HepG2 (cell line): Measurements from ENCODE around the gene ZNF385B. TPM values are rescaled to one million over a fixed set of nuclear protein-coding genes. Genes with fewer than 3 reads are reported as not detected.

Experiments used
- CCDC6 ChIP-seq: sonication (generic); formaldehyde crosslinking; IDR thresholded peaks from 2 replicates; pipeline ENCODE4 v1.8.1; 2022; ENCODE audit warnings: mild to moderate bottlenecking, missing genetic modification reagents, moderate library complexity
- HOXA7 ChIP-seq: sonication (generic); formaldehyde crosslinking; IDR thresholded peaks from 2 replicates; pipeline ENCODE4 v1.8.1; 2022; ENCODE audit warnings: mild to moderate bottlenecking, missing genetic modification reagents, moderate library complexity
- HOXD1 ChIP-seq: sonication (generic); formaldehyde crosslinking; IDR thresholded peaks from 2 replicates; pipeline ENCODE4 v1.5.0; 2020; ENCODE audit warnings: missing genetic modification reagents
- KAT2B ChIP-seq: fragments of 150-350 bp; IDR thresholded peaks from 2 replicates; pipeline ENCODE4 v1.6.1; 2014; ENCODE audit warnings: low read depth, low read length, borderline replicate concordance
- MIER2 ChIP-seq: IDR thresholded peaks from 2 replicates; pipeline ENCODE4 v1.6.1; 2016; ENCODE audit warnings: missing biosample characterization, missing genetic modification reagents
- PHB2 ChIP-seq: fragments of 450-650 bp; IDR thresholded peaks from 2 replicates; pipeline ENCODE4 v1.6.1; 2018; ENCODE audit not compliant: partially characterized antibody
- RXRB ChIP-seq: IDR thresholded peaks from 2 replicates; pipeline ENCODE4 v1.6.1; 2016; ENCODE audit warnings: borderline replicate concordance, missing genetic modification reagents, missing compliant biosample characterization
- SAFB2 ChIP-seq: sonication (generic); formaldehyde crosslinking; IDR thresholded peaks from 2 replicates; pipeline ENCODE4 v1.5.1; 2020; ENCODE audit warnings: missing genetic modification reagents, low read depth, mild to moderate bottlenecking, borderline replicate concordance
- SMARCE1 ChIP-seq: fragments of 450-650 bp; IDR thresholded peaks from 2 replicates; pipeline ENCODE4 v1.6.1; 2017; ENCODE audit warnings: borderline replicate concordance
- ZNF180 ChIP-seq: sonication (generic); formaldehyde crosslinking; IDR thresholded peaks from 2 replicates; pipeline ENCODE4 v1.4.0; 2020; ENCODE audit warnings: low read depth, missing genetic modification reagents, borderline replicate concordance
- ZNF501 ChIP-seq: sonication (generic); formaldehyde crosslinking; IDR thresholded peaks from 2 replicates; pipeline ENCODE4 v1.5.1; 2020; ENCODE audit warnings: mild to moderate bottlenecking, moderate library complexity, missing genetic modification reagents
- ZNF703 ChIP-seq: sonication (generic); formaldehyde crosslinking; IDR thresholded peaks from 2 replicates; pipeline ENCODE4 v1.5.1; 2020; ENCODE audit warnings: missing genetic modification reagents, mild to moderate bottlenecking, moderate library complexity, borderline replicate concordance
- ZNF747 ChIP-seq: sonication (generic); formaldehyde crosslinking; IDR thresholded peaks from 2 replicates; pipeline ENCODE4 v1.8.1; 2023; ENCODE audit warnings: missing genetic modification reagents, mild to moderate bottlenecking, borderline replicate concordance
- ZNF772 ChIP-seq: sonication (generic); formaldehyde crosslinking; IDR thresholded peaks from 2 replicates; pipeline ENCODE4 v1.5.0; 2020; ENCODE audit warnings: mild to moderate bottlenecking, missing genetic modification reagents
- polyA plus RNA-seq, 8 experiments: library from polyadenylated mRNA; depleted of rRNA in 3 of 8; stranded (reverse) in 7 of 8; unstranded in 1 of 8; fragments of >200 nt; fragmentation: Illumina TruSeq in 4 of 8; extraction: Trizol in 4 of 8; gene quantifications; 2 replicates each; pipeline versions ENCODE4 v1.2.1 to v1.2.3, GENCODE V29; 2011 to 2016; ENCODE audit warnings: low read depth in 4 of 8, missing spikeins in 1 of 8, mixed read lengths in 1 of 8; ENCODE audit not compliant: insufficient read depth in 1 of 8
- total RNA-seq, 5 experiments: library from RNA; depleted of rRNA; stranded (reverse); fragments of >200 nt; fragmentation: Illumina TruSeq; extraction: Trizol; gene quantifications; 2 replicates each; pipeline ENCODE4 v1.2.3, GENCODE V29; 2016; ENCODE audit warnings: low read depth in 1 of 5
- TF ChIP-seq, protein P1 (sequence below): sonication (generic); formaldehyde crosslinking; IDR thresholded peaks from 2 replicates; pipeline ENCODE4 v1.4.0; 2020; ENCODE audit warnings: missing genetic modification reagents
- TF ChIP-seq, protein P2 (sequence below): sonication (generic); formaldehyde crosslinking; IDR thresholded peaks from 2 replicates; pipeline ENCODE4 v1.8.0; 2022; ENCODE audit warnings: missing genetic modification reagents, low read depth, mild to moderate bottlenecking, borderline replicate concordance
- TF ChIP-seq, protein P3 (sequence below): sonication (generic); formaldehyde crosslinking; IDR thresholded peaks from 2 replicates; pipeline ENCODE4 v1.8.0; 2022; ENCODE audit warnings: mild to moderate bottlenecking, missing genetic modification reagents
- TF ChIP-seq, protein P4 (sequence below): sonication (generic); formaldehyde crosslinking; IDR thresholded peaks from one replicate; pipeline ENCODE4 v1.5.1; 2020; ENCODE audit warnings: mild to moderate bottlenecking, missing genetic modification reagents; ENCODE audit errors: not compliant biosample characterization
- TF ChIP-seq, protein P5 (sequence below): sonication (generic); formaldehyde crosslinking; IDR thresholded peaks from 2 replicates; pipeline ENCODE4 v1.5.0; 2020; ENCODE audit warnings: missing genetic modification reagents, mild to moderate bottlenecking, borderline replicate concordance

Gene ZNF385B
- total and polyA plus RNA-seq, 2 of the 13 experiments (the other 11 are each of a cell fraction or from before 2014, with no cell fraction given) = 3.3 to 6.7 TPM

DNA sequence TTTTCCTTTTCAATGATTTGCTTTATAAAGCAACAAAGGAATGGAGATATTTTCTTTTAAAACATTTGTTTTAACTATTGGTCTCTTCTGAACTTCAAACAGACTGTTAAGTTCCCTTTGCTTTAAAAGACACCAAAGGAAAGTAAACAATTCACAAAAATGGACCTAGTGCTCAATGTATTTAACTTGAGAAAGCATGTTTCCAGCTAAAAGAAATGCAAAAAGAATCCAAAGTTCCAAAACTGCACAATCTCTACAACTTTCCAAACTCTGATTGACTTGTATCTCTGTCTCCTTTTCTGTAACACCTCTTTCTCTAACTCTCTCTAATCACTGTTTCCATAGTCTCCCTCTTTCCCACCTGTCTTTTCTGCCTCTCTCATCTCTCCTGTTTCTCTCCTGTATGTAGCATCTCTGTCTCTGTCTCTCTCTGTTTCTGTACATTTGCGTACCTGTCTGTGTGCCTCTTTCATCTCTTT lies 301.1 kb downstream of the ZNF385B start (continued):
- TF ChIP-seq HOXD1 (CRISPR knock-in tag) = 0 out of 2 replicates have a peak, but pooled peaks have one; percentile 26
- TF ChIP-seq, protein P1, sequence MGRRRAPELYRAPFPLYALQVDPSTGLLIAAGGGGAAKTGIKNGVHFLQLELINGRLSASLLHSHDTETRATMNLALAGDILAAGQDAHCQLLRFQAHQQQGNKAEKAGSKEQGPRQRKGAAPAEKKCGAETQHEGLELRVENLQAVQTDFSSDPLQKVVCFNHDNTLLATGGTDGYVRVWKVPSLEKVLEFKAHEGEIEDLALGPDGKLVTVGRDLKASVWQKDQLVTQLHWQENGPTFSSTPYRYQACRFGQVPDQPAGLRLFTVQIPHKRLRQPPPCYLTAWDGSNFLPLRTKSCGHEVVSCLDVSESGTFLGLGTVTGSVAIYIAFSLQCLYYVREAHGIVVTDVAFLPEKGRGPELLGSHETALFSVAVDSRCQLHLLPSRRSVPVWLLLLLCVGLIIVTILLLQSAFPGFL (CRISPR knock-in tag) = no peak
- TF ChIP-seq, protein P2, sequence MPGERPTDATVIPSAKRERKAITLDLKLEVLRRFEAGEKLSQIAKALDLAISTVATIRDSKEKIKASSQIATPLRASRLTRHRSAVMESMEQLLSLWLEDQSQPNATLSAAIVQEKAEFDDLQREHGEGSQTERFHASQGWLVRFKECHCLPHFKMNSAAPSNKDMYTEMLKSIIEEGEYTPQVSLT (CRISPR knock-in tag) = no peak
- no peak for TF ChIP-seq RXRB (CRISPR knock-in tag)
- no peak for TF ChIP-seq ZNF180
- TF ChIP-seq ZNF703 (CRISPR knock-in tag) = no peak
- TF ChIP-seq, protein P3, sequence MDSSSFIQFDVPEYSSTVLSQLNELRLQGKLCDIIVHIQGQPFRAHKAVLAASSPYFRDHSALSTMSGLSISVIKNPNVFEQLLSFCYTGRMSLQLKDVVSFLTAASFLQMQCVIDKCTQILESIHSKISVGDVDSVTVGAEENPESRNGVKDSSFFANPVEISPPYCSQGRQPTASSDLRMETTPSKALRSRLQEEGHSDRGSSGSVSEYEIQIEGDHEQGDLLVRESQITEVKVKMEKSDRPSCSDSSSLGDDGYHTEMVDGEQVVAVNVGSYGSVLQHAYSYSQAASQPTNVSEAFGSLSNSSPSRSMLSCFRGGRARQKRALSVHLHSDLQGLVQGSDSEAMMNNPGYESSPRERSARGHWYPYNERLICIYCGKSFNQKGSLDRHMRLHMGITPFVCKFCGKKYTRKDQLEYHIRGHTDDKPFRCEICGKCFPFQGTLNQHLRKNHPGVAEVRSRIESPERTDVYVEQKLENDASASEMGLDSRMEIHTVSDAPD (CRISPR knock-in tag) = no peak
- no peak for TF ChIP-seq KAT2B
- no peak for TF ChIP-seq SMARCE1
- TF ChIP-seq, protein P4, sequence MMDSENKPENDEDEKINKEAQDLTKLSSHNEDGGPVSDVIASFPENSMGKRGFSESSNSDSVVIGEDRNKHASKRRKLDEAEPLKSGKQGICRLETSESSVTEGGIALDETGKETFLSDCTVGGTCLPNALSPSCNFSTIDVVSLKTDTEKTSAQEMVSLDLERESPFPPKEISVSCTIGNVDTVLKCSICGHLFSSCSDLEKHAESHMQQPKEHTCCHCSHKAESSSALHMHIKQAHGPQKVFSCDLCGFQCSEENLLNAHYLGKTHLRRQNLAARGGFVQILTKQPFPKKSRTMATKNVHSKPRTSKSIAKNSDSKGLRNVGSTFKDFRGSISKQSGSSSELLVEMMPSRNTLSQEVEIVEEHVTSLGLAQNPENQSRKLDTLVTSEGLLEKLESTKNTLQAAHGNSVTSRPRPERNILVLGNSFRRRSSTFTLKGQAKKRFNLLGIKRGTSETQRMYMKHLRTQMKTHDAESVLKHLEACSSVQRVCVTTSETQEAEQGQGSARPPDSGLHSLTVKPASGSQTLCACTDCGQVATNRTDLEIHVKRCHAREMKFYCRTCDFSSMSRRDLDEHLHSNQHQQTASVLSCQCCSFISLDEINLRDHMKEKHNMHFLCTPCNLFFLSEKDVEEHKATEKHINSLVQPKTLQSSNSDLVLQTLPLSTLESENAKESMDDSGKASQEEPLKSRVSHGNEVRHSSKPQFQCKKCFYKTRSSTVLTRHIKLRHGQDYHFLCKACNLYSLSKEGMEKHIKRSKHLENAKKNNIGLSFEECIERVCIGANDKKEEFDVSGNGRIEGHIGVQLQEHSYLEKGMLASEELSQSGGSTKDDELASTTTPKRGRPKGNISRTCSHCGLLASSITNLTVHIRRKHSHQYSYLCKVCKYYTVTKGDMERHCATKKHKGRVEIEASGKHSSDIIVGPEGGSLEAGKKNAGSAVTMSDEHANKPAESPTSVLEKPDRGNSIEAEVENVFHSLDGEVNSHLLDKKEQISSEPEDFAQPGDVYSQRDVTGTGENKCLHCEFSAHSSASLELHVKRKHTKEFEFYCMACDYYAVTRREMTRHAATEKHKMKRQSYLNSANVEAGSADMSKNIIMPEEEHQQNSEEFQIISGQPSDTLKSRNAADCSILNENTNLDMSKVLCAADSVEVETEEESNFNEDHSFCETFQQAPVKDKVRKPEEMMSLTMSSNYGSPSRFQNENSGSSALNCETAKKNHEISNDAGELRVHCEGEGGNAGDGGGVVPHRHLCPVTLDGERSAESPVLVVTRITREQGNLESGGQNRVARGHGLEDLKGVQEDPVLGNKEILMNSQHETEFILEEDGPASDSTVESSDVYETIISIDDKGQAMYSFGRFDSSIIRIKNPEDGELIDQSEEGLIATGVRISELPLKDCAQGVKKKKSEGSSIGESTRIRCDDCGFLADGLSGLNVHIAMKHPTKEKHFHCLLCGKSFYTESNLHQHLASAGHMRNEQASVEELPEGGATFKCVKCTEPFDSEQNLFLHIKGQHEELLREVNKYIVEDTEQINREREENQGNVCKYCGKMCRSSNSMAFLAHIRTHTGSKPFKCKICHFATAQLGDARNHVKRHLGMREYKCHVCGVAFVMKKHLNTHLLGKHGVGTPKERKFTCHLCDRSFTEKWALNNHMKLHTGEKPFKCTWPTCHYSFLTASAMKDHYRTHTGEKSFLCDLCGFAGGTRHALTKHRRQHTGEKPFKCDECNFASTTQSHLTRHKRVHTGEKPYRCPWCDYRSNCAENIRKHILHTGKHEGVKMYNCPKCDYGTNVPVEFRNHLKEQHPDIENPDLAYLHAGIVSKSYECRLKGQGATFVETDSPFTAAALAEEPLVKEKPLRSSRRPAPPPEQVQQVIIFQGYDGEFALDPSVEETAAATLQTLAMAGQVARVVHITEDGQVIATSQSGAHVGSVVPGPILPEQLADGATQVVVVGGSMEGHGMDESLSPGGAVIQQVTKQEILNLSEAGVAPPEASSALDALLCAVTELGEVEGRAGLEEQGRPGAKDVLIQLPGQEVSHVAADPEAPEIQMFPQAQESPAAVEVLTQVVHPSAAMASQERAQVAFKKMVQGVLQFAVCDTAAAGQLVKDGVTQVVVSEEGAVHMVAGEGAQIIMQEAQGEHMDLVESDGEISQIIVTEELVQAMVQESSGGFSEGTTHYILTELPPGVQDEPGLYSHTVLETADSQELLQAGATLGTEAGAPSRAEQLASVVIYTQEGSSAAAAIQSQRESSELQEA (CRISPR knock-in tag) = no peak
- no peak for TF ChIP-seq ZNF747 (CRISPR knock-in tag)
- no peak for TF ChIP-seq ZNF501
- TF ChIP-seq PHB2 = no peak
- TF ChIP-seq HOXA7 (CRISPR knock-in tag) = no peak
- TF ChIP-seq ZNF772 = no peak
- TF ChIP-seq SAFB2 = no peak
- TF ChIP-seq, protein P5, sequence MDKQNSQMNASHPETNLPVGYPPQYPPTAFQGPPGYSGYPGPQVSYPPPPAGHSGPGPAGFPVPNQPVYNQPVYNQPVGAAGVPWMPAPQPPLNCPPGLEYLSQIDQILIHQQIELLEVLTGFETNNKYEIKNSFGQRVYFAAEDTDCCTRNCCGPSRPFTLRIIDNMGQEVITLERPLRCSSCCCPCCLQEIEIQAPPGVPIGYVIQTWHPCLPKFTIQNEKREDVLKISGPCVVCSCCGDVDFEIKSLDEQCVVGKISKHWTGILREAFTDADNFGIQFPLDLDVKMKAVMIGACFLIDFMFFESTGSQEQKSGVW (CRISPR knock-in tag) = no peak
- no peak for TF ChIP-seq CCDC6 (CRISPR knock-in tag)
- TF ChIP-seq MIER2 (CRISPR knock-in tag) = no peak
